Measurements from ENCODE around the gene IER5. TPM values are rescaled to one million over a fixed set of nuclear protein-coding genes. Genes with fewer than 3 reads are reported as not detected.

IER5 gene
- total and polyA plus RNA-seq, 9 of the 15 experiments (the other 6 are each of a cell fraction or from before 2014, with no cell fraction given) = 2.4 to 32.1 (median 12.0) TPM

- TF ChIP-seq ZNF263 (CRISPR knock-in tag; IDR thresholded peaks at IDR 0.05; ENCODE audit: borderline replicate concordance) (0 out of 2 replicates have a peak, but pooled peaks have one; percentile 29), LCOR (CRISPR knock-in tag; IDR thresholded peaks at IDR 0.05) (no peak), EHMT2 (IDR thresholded peaks at IDR 0.05) (no peak), NFE2 (IDR thresholded peaks at IDR 0.05; ENCODE audit: low read depth) (no peak), PHB (CRISPR knock-in tag; IDR thresholded peaks at IDR 0.05) (no peak), ZNF277 (CRISPR knock-in tag; IDR thresholded peaks at IDR 0.05; ENCODE audit: borderline replicate concordance) (0 out of 2 replicates have a peak, but pooled peaks have one; percentile 39), ZNF561 (CRISPR knock-in tag; conservative IDR thresholded peaks at IDR 0.05) (no peak), CTCFL (IDR thresholded peaks at IDR 0.05; ENCODE audit: borderline replicate concordance, insufficient read depth, low read depth, low read length, poor library complexity, severe bottlenecking) (no peak), ZC3H4 (CRISPR knock-in tag; IDR thresholded peaks at IDR 0.05; ENCODE audit: borderline replicate concordance) (no peak), CHD1 (IDR thresholded peaks at IDR 0.05; ENCODE audit: low read length) (no peak), IRF9 (tag; IDR thresholded peaks at IDR 0.05) (no peak), ZBTB11 (CRISPR knock-in tag; IDR thresholded peaks at IDR 0.05) (peak in 1 of 3 experiments; percentile 22; a peak in 2 of 6 replicates), IRF2 (CRISPR knock-in tag; IDR thresholded peaks at IDR 0.05) (no peak), EWSR1 (IDR thresholded peaks at IDR 0.05; ENCODE audit: borderline replicate concordance, low read depth, partially characterized antibody) (no peak), ZNF23 (CRISPR knock-in tag; IDR thresholded peaks at IDR 0.05) (no peak), RBM14 (IDR thresholded peaks at IDR 0.05; ENCODE audit: borderline replicate concordance, insufficient read depth, low read depth, low read length) (no peak), SOX6 (IDR thresholded peaks at IDR 0.05) (0 out of 2 replicates have a peak, but pooled peaks have one; percentile 23)
Observed at GRCh38 chr1:181105134-181106021, 16.9 kb downstream of the IER5 start (continued).
